NB4 (cell line): ENCODE results near the gene GMDS.

Experiments used
- DNase-seq: peaks from one replicate; pipeline ENCODE4 v3.0.0; 2010; ENCODE audit warnings: low read depth
- H3K4me3 ChIP-seq: one replicate; pipeline ENCODE4 v1.5.1; 2011; ENCODE audit warnings: mild to moderate bottlenecking, low read depth, low read length, moderate library complexity
- MYC ChIP-seq: IDR thresholded peaks from 2 replicates; pipeline ENCODE4 v1.6.1; 2011; ENCODE audit warnings: low read depth, low read length
- POLR2A ChIP-seq: IDR thresholded peaks from 2 replicates; pipeline ENCODE4 v1.6.1; 2011; ENCODE audit warnings: mild to moderate bottlenecking; ENCODE audit not compliant: insufficient read length; ENCODE audit errors: extremely low read depth
- TF ChIP-seq, protein P1 (sequence below): IDR thresholded peaks from 2 replicates; pipeline ENCODE4 v1.6.1; 2011; ENCODE audit warnings: low read depth, low read length
- TF ChIP-seq, protein P2 (sequence below): IDR thresholded peaks from one replicate; pipeline ENCODE4 v1.5.1; 2012; ENCODE audit warnings: low read depth, low read length

Gene GMDS

DNA sequence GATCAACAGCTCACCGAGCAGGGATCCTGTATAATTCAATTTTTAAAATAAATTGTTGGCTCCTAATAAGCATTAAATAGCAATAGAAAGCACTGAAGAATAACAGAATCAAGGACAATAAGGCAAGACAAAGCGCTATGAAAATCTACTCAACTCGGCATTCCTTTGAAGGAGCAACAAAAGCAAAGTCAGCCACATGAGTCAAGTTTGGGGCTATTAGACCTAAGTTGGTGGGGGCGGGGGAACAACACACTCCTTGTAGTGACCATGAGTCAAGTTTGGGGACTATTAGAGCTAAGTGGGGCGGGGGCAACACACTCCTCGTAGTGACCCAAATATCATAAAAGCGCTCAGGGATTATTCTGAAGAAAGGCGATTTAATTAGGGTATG is 515.7 kb downstream of the GMDS start:
- DNase-seq, result no peak
- no peak overlapping the region for H3K4me3 ChIP-seq
- TF ChIP-seq, protein P1, sequence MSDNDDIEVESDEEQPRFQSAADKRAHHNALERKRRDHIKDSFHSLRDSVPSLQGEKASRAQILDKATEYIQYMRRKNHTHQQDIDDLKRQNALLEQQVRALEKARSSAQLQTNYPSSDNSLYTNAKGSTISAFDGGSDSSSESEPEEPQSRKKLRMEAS, result no peak
- TF ChIP-seq, protein P2, sequence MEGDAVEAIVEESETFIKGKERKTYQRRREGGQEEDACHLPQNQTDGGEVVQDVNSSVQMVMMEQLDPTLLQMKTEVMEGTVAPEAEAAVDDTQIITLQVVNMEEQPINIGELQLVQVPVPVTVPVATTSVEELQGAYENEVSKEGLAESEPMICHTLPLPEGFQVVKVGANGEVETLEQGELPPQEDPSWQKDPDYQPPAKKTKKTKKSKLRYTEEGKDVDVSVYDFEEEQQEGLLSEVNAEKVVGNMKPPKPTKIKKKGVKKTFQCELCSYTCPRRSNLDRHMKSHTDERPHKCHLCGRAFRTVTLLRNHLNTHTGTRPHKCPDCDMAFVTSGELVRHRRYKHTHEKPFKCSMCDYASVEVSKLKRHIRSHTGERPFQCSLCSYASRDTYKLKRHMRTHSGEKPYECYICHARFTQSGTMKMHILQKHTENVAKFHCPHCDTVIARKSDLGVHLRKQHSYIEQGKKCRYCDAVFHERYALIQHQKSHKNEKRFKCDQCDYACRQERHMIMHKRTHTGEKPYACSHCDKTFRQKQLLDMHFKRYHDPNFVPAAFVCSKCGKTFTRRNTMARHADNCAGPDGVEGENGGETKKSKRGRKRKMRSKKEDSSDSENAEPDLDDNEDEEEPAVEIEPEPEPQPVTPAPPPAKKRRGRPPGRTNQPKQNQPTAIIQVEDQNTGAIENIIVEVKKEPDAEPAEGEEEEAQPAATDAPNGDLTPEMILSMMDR, result no peak
- TF ChIP-seq POLR2A, result no peak
- no peak for TF ChIP-seq MYC

DNA sequence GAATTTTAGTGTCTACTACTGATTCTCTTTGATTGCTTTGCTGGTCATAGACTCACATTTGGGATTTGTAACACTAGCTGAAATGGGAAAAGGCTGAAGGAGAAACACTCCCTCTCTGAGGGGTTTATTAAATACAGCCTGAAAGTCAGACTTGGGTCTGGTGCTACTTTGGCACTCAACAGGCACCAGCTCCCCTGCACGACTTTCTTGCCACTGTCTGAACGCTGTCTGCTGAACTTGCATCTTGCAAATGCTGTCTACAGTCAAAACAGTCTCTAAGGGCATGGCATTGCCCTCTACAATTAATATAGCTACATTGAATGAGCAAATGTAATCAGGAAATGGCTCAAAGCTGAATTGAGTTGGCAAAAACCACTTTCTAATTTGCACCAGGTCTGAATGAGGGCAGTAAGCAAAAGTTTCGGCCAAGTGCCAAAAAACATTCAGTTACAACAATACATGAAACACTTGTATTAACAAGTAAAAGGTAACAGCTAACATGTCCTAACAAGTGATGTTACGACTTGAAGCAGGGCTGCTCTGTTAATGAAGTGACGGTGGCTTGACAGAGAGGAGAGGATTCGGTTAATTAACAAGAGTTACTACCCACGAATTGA is 516.2 kb downstream of the GMDS start:
- H3K4me3 ChIP-seq, result no peak overlapping the region
- TF ChIP-seq POLR2A (no peak), MYC (no peak)
- TF ChIP-seq, protein P1, result no peak

GRCh38 chr6:1726341-1726768 is 519.0 kb downstream of the GMDS start:
- TF ChIP-seq POLR2A, result no peak
- TF ChIP-seq, protein P1, result no peak
- TF ChIP-seq MYC, result no peak
- TF ChIP-seq, protein P2, result no peak
- DNase-seq, result no peak

More for the DNA sequence above, 516.2 kb downstream of the GMDS start:
- DNase-seq, result no peak

GRCh38 chr6:1724616-1725015 is 520.8 kb downstream of the GMDS start:
- no peak for TF ChIP-seq MYC
- DNase-seq, result no peak
- no peak overlapping the region for H3K4me3 ChIP-seq

More at GRCh38 chr6:1726341-1726768, 519.0 kb downstream of the GMDS start:
- H3K4me3 ChIP-seq, result no peak overlapping the region

- no peak for TF ChIP-seq POLR2A
- TF ChIP-seq MYC, result no peak
- TF ChIP-seq, protein P2, result no peak
- TF ChIP-seq, protein P1, result no peak
- DNase-seq, result no peak
- H3K4me3 ChIP-seq, result no peak overlapping the region
Observed at GRCh38 chr6:1724124-1724523, 521.3 kb downstream of the GMDS start.

DNA sequence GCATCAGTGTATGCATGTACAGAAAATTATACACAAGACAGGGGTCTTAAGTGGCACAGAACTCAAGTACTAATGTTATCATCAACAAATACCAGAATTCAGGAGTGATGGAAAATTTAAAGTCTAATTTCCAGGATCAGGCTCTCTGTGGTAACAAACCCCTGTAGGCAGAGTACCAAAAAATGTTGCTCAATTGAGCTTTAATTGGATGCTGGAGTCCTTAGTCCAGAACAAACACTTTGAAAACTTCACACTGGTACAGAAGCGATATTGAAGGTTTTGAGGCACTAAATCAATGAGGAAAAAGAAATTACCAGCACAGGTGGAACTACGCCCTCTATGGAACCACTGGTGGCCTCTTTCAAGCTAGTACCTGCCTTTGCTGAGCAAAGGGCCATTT is 522.6 kb downstream of the GMDS start:
- no peak overlapping the region for H3K4me3 ChIP-seq
- TF ChIP-seq, protein P2, result no peak
- no peak for TF ChIP-seq MYC
- TF ChIP-seq, protein P1, result no peak
- no peak for DNase-seq
